Kidney capillary endothelial cell (primary cell): ENCODE results near the gene CCNL2.
"Not testable (repeated sequence)": the region's sequence is repeated elsewhere in the genome, so short reads cannot be mapped to it uniquely, and the experiment has no call there.

Source experiments
- DNase-seq: peaks from one replicate; pipeline ENCODE4 v3.0.0-alpha.2; 2018; ENCODE audit warnings: low spot score

CCNL2 gene

GRCh38 chr1:1432274-1432950 lies 33.3 kb upstream of the CCNL2 start:
- DNase-seq: no peak

- DNase-seq: no peak
Observed at GRCh38 chr1:1431845-1432273, 32.7 kb upstream of the CCNL2 start.

- DNase-seq: no peak
Observed at GRCh38 chr1:1430992-1431844, 32.1 kb upstream of the CCNL2 start.

GRCh38 chr1:1430114-1430982 lies 31.2 kb upstream of the CCNL2 start:
- DNase-seq: peak; percentile 76

GRCh38 chr1:1429671-1430073 lies 30.5 kb upstream of the CCNL2 start:
- no peak for DNase-seq

- not testable (repeated sequence) for DNase-seq
Observed at GRCh38 chr1:1428967-1429366, 29.8 kb upstream of the CCNL2 start.

GRCh38 chr1:1428174-1428573 lies 29.0 kb upstream of the CCNL2 start:
- DNase-seq: no peak

- no peak for DNase-seq
Observed at GRCh38 chr1:1427820-1428148, 28.6 kb upstream of the CCNL2 start.

- DNase-seq: no peak
Observed at GRCh38 chr1:1427106-1427819, 28.1 kb upstream of the CCNL2 start.

GRCh38 chr1:1426496-1427105 lies 27.5 kb upstream of the CCNL2 start:
- no peak for DNase-seq

- DNase-seq: no peak
Observed at GRCh38 chr1:1425753-1426495, 26.8 kb upstream of the CCNL2 start.

- no peak for DNase-seq
Observed at GRCh38 chr1:1425426-1425752, 26.3 kb upstream of the CCNL2 start.

GRCh38 chr1:1424707-1425106 lies 25.6 kb upstream of the CCNL2 start:
- no peak for DNase-seq

GRCh38 chr1:1423245-1423597 lies 24.1 kb upstream of the CCNL2 start:
- DNase-seq: no peak

GRCh38 chr1:1422465-1423244 lies 23.5 kb upstream of the CCNL2 start:
- DNase-seq: no peak

GRCh38 chr1:1421907-1422464 lies 22.9 kb upstream of the CCNL2 start:
- DNase-seq: no peak

GRCh38 chr1:1421147-1421906 lies 22.2 kb upstream of the CCNL2 start, which contains the start of gene ANKRD65:
Gene ANKRD65 (minus strand): TSS chr1:1421276. CDS start chr1:1421005, 271 bp downstream.
- no peak for DNase-seq

GRCh38 chr1:1420654-1421141 lies 21.6 kb upstream of the CCNL2 start:
- no peak for DNase-seq
